HG03520 (cell line): ENCODE results near the gene NRXN3.

Source experiments
- ATAC-seq: cut with Tn5 transposase; IDR thresholded peaks from one replicate; pipeline ENCODE4 v1.9.1; 2021; ENCODE audit warnings: mild to moderate bottlenecking, moderate library complexity; ENCODE audit not compliant: unreplicated experiment

NRXN3 gene

DNA sequence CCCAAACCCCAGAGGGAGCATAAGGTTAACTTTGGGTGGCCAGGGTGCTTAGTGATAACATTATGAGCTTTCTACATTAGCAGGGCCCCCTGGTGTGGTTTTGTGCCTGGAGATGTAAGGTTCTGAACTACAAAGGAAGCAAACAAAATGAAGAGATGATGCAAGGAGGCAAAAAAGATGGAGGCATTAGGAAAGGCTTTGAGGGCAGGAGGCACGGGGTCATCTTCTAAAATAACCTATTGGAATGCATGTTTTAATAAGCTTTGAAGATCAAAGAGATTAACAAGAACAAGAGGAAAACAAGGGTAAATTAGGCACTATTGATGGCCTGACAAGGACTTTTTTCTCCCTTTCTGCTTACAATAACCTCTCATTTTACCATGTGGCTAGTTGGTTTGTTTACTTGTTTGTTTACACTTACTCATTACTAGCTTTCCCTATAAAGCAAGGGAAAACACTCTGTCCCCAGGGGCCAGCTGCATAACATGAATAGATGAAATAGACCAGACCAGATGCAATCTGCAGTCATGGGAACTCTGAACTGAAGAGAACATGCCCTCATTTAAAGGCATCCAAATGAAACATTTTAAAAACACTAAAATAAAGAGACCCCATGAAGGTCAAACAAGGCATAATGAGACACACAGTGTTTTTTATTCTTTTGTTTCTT, 1650.8 kb downstream of the NRXN3 start:
- no peak for ATAC-seq

- no peak for ATAC-seq
Observed at GRCh38 chr14:79822034-79822433, 1651.9 kb downstream of the NRXN3 start.

GRCh38 chr14:79825046-79825521, 1654.9 kb downstream of the NRXN3 start:
- no peak for ATAC-seq

GRCh38 chr14:79826362-79826761, 1656.2 kb downstream of the NRXN3 start:
- ATAC-seq: no peak

DNA sequence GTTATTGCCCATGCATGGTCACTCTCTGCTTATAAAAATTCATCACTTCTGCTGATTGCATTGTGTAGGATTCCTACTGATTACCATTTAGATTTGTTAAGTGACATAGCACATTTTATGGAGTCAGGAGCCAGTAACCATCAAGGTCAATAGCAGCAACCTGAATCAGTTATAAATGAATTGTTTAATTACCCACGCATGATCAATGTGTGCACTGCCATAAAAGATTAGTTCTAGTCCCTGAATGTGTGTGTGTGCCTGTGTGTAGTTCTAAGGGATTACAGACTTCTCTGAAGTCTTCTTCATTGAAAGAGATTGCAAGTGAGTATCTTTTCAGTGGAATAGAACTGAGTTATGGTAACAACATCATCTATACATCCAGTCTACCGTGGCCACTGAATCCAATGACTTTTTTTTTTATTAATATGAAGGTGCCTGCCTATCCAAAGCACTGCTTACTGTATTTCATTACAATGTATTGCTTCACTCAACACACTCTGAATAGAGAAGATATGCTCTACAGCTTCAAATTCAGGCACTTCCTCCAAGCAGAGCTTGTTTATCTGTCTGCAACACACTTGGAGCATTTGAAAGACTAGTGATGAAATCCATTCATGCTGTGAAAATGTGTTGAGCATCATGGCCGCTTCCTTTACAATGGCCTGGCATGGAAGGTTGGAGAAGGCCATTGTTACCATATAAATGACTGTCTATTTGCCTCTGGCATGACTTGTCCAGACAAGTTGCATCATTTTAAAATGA, 1659.4 kb downstream of the NRXN3 start:
- no peak for ATAC-seq

DNA sequence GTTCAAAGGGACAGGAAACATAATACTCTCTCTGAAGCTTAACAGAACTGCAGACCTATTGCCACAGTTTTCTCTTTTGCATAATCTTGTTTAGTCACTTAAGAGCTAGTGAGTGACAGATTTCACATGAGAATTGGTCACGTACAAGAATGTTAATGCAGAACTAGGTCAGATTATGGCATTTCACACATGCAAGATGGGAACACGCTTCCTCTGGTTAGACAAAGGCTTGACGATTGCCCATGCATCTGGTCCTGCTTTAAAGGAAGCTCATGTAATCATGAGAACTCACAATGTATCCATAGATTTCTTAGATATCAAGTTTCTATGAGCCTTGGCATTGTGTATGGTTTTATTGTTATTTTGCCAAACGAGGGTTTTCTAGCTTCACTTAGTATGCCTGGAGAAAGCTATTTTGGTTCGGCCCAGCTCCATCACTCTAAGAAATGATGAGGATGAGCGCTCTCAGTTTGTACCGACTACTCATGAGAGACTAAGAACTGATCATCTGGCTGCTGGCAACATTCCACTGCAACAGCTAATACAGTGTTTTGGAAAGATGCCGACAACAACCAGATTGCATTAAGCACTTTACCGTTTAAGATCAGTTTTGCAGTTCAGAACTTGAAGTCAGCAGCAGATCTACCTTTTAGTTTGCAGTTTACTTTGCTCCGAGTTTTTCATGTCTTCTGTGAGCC, 1661.2 kb downstream of the NRXN3 start:
- no peak for ATAC-seq

GRCh38 chr14:79833781-79834180, 1663.6 kb downstream of the NRXN3 start:
- ATAC-seq: no peak

DNA sequence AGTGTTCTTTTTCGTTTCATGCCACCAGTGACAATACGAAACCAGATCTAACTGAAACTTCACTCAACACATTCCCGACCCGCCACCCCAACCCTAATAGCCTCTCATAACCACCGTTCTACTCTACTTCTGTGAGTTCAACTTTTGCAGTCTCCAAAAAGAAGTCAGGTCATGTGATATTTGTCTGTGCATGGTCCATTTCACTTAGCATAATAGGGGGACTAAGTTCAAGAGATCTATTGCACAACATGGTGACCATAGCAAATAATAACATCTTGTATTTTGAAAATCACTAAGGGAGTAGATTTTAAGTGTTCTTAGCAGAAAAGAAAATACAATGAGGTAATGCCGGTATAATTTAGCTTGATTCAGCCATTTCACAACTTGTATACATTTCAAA, 1664.7 kb downstream of the NRXN3 start:
- ATAC-seq: no peak

- no peak for ATAC-seq
Observed at GRCh38 chr14:79836577-79836976, 1666.4 kb downstream of the NRXN3 start.

DNA sequence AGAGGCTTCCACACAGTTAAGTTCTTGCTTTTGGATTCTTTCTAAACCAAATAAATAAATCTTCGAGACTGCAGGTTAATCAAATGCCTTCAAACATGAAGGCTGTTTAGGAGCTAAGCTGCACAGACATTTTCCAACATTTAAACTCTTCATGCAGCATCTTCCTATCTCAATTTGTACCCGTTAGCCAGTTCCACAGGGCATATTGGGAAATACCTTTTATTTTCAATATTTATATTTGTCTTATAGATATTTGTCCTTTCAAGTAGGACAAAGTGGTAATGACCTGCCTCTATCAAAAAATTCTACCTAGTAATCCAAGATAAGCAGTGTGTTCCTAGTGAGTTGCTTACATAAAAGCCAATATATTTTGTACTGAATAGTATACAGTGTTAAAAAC, 1667.5 kb downstream of the NRXN3 start:
- no peak for ATAC-seq

DNA sequence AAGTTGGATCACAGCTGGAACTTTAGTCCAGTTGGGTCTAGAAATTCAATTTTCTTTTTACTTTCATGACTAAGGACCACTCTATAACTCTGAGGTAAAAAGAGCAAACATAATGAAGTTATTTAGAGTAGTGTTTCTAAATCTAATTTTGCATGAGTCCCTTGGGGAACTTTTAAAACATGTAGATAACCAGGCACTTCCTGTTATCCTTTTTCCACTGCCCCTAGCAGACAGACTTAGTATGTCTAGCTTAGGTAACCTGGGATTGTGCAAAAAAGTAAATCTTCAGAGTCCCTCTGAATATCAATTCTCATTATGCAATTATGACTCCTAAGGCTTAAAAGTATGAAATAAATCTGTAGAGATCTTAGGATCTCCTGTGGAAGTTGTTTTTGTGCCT, 1669.9 kb downstream of the NRXN3 start:
- no peak for ATAC-seq

DNA sequence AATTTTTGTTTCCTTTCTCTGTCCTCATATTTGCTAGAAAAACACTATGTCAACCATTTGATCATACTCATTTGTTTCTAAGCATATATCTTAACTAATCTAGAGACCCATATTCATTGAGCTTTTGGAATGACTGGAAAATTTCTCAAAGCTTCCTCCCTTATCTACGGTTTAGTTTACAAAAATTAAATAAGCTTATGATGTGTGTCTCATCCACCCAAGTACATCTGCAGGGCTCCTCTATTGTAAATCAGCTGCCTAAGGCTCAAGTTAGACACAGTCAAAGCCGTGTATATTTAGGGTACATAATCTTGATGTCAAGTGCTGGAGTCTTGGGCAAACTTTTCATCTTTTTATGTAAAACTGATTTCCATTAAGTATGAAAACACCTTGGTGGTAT, 1670.7 kb downstream of the NRXN3 start:
- ATAC-seq: no peak

- no peak for ATAC-seq
Observed at GRCh38 chr14:79841433-79841832, 1671.3 kb downstream of the NRXN3 start.

- no peak for ATAC-seq
Observed at GRCh38 chr14:79842270-79842669, 1672.1 kb downstream of the NRXN3 start.

DNA sequence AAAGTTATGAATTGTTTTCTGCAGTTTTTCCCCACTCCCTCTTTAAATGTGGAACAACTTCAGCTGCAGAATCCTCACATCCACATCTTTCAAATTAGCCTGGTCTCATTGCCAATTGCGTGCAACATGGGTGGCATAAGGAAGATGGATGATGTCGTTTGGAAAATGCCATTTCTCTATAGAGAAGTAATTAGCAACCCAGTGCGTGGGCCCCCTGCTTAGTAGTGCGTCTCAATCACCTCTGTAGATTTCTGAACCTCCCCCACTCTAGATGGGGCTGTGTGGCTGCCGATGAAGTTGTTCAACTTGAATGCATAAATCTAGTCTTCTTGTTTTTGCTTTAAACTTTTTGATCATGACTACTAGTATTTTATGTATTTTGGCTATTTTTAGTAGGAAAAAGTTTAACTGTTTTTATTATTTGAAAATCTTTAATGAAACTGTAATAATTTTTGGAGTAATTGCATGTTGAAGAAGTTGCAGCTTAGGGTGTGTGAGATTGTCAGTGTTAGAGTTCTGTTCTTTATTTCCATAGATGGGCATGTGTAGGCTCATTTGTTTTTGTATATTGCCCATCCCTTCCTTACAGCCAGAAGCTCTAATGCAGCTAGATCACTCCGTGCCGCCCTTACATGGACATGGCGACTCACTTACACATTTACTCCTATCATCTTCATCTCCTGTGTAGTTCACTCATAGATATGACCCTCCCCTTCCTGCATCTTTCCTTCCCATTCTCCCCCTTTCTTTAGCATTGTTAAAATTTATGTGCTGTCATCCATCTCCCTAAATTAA, 1683.0 kb downstream of the NRXN3 start:
- ATAC-seq: no peak

DNA sequence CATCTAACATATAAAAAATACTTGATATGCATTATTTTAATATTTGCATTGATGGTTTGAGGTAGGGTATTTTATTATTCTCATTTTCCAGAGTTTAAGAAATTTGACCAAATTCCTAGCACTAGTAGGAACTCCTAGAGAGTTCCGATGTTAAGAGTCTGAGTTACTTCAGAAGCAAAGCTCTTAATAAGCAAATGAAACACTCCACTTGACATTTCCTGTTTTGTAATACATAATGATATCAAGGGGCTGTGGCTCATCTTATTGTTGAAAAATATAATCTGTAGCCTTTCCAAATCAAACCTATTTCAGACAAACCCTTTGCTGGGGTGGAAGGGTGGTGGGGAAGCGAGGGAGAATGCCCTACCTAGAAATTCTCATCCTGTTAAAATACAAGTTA, 1685.6 kb downstream of the NRXN3 start:
- ATAC-seq: no peak

DNA sequence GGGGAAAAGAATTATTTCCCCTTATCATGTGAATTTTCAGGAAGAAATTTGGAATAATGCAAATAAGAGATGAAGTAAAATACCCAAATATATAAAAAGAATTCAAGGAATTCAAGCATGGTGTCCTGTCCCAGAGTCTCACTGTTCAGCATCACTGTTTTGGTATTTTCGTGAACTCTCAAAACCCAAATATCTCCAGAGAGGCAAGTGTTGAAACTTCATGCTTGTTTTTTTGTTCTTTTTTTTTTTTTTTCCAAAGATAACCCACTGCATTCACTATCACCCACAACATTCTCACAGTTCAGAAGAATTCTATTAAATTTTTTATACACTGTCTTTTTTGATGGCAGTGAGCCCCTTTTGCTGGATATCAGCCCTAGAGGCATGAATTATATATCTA, 1686.2 kb downstream of the NRXN3 start:
- ATAC-seq: no peak

GRCh38 chr14:79861111-79861510, 1690.9 kb downstream of the NRXN3 start:
- no peak for ATAC-seq

DNA sequence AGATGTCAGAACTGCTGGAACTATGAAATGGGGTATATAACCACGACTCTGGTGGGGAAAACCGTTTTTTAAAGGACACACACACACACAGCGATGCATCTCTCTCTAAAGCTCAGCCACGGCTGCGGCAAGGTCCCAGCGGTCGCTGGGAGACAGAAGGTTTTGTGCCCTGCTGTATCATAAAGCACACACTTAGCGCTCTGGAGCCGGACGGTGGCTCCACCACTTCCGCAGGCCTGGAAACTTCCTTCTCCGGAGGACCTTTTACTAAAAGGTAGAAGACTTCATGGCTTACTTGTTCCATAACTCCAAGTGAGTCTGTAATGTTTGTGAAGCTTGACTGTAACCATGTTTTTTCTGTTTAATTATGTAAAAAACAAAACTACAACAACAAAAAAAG, 1691.9 kb downstream of the NRXN3 start:
- ATAC-seq: no peak

GRCh38 chr14:79871136-79871535, 1701.0 kb downstream of the NRXN3 start:
- ATAC-seq: no peak

- no peak for ATAC-seq
Observed at GRCh38 chr14:79878229-79878628, 1708.1 kb downstream of the NRXN3 start.
